NCI-H2227 (cell line): ENCODE results near the gene INPP5E.
"Not testable (repeated sequence)": the region's sequence is repeated elsewhere in the genome, so short reads cannot be mapped to it uniquely, and the experiment has no call there.

Source experiments
- DNase-seq: peaks from one replicate; lab custom pipeline; 2025; ENCODE audit not compliant: unreplicated experiment; lab: John Stamatoyannopoulos, UW

INPP5E gene

GRCh38 chr9:136431782-136432350 is 7.8 kb downstream of the INPP5E start:
- no peak for DNase-seq

- DNase-seq: no peak
These were observed 8.9 kb downstream of the INPP5E start for GRCh38 chr9:136430588-136431234.

- DNase-seq: no peak
These were observed 9.8 kb downstream of the INPP5E start for GRCh38 chr9:136429683-136430491.

- DNase-seq: no peak
These were observed 10.5 kb downstream of the INPP5E start for GRCh38 chr9:136429075-136429628.

- no peak for DNase-seq
These were observed 12.9 kb downstream of the INPP5E start for GRCh38 chr9:136426787-136427186.

GRCh38 chr9:136425367-136425766 is 14.3 kb downstream of the INPP5E start:
- not testable (repeated sequence) for DNase-seq

- no peak for DNase-seq
These were observed 14.8 kb downstream of the INPP5E start for GRCh38 chr9:136424750-136425362.

GRCh38 chr9:136423432-136424146 is 16.1 kb downstream of the INPP5E start:
- no peak for DNase-seq

GRCh38 chr9:136422876-136423275 is 16.8 kb downstream of the INPP5E start:
- DNase-seq: no peak

- no peak for DNase-seq
These were observed 17.9 kb downstream of the INPP5E start for GRCh38 chr9:136421791-136422190.

- no peak for DNase-seq
These were observed 20.6 kb downstream of the INPP5E start for GRCh38 chr9:136419092-136419420.

GRCh38 chr9:136418182-136419091 is 21.2 kb downstream of the INPP5E start:
- DNase-seq: no peak

- no peak for DNase-seq
These were observed 22.7 kb downstream of the INPP5E start for GRCh38 chr9:136416914-136417313.

GRCh38 chr9:136416427-136416826 is 23.2 kb downstream of the INPP5E start:
- DNase-seq: no peak

GRCh38 chr9:136412962-136413361 is 26.7 kb downstream of the INPP5E start:
- DNase-seq: peak; percentile 26

GRCh38 chr9:136411378-136411777 is 28.3 kb downstream of the INPP5E start:
- DNase-seq: no peak

GRCh38 chr9:136410500-136411287 is 29.0 kb downstream of the INPP5E start, which contains the start of the genes ENTR1 and PMPCA:
TSS of gene ENTR1 (minus strand) at chr9:136410614. CDS start at chr9:136410397, 217 bp downstream.
TSS of gene PMPCA (plus strand) at chr9:136410658. CDS start at chr9:136410669, 11 bp downstream.
- peak; percentile 90 for DNase-seq

- DNase-seq: peak; percentile 35
These were observed 29.8 kb downstream of the INPP5E start for GRCh38 chr9:136409557-136410455.
